Measurements from ENCODE around the gene APBB2.

APBB2 gene

DNA sequence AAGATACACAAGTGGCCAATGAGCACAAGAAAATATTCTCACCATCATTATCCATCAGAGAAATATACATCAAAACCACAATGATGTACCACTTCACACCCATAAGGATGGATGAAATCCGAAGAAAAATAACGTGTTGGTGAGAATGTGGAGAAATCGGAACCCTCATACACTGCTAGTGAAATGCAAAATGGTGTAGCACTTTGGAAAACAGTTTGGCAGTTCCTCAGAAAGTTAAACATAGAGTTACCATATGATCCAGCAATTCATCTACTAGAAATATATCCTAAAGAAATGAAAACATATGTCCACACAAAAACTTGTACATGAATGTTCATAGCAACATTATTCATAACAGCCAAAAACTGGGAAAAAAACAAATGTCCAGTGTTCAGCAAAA is 18.5 kb upstream of the APBB2 start:
- CTCF ChIA-PET = interaction anchor here (0.8 kb wide), 1 partner anchor 11 kb away, joined by 3 read pairs; no protein-coding TSS in a partner anchor
- no peak for DNase-seq (ENCODE audit: extremely low spot score)
- POLR2A ChIA-PET = interaction anchor here (0.5 kb wide), 1 partner anchor 259 kb away, joined by 4 read pairs; no protein-coding TSS in a partner anchor
- no peak for TF ChIP-seq CTCF (IDR thresholded peaks at IDR 0.05; ENCODE audit: control extremely low read depth, extremely low read depth, low read depth, missing control alignments)

GRCh38 chr4:41232406-41232805 is 18.1 kb upstream of the APBB2 start:
- no peak for DNase-seq (ENCODE audit: extremely low spot score)
- POLR2A ChIA-PET = interaction anchor here (0.5 kb wide), 1 partner anchor 259 kb away, joined by 4 read pairs; no protein-coding TSS in a partner anchor
- TF ChIP-seq CTCF (IDR thresholded peaks at IDR 0.05; ENCODE audit: control extremely low read depth, extremely low read depth, low read depth, missing control alignments) = no peak
- CTCF ChIA-PET = no interaction called here

DNA sequence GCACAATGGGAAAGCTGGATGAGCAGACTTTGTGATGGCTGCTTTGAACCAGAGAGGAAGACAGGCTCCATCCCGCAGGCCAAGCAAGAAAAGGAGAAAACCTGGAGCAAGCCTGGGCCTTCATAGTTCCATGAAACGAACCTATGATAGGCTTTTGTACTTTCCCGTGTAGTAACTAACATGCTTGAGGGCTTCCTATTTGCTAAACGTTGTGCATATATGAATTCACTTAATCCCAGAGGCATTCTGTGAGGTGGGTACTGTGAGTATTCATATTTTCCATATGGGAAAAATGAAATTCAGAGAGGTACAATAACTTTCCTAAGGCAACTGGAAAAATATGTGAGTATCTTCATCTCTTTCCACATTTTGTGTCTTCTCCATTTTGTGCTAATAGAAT is 13.6 kb upstream of the APBB2 start:
- POLR2A ChIA-PET = interaction anchor here (0.6 kb wide), 1 partner anchor 607 kb away, joined by 6 read pairs; no protein-coding TSS in a partner anchor
- DNase-seq (ENCODE audit: extremely low spot score) = no peak
- TF ChIP-seq CTCF (IDR thresholded peaks at IDR 0.05; ENCODE audit: control extremely low read depth, extremely low read depth, low read depth, missing control alignments) = no peak
- CTCF ChIA-PET = no interaction called here

- POLR2A ChIA-PET = no interaction called here
- TF ChIP-seq CTCF (IDR thresholded peaks at IDR 0.05; ENCODE audit: control extremely low read depth, extremely low read depth, low read depth, missing control alignments) = no peak
- CTCF ChIA-PET = interaction anchor here (1.1 to 1.5 kb wide), 4 partner anchors 11 to 246 kb away, joined by 3 read pairs; no protein-coding TSS in a partner anchor
- DNase-seq (ENCODE audit: extremely low spot score) = no peak
Measured at GRCh38 chr4:41221850-41222645, 7.7 kb upstream of the APBB2 start.

DNA sequence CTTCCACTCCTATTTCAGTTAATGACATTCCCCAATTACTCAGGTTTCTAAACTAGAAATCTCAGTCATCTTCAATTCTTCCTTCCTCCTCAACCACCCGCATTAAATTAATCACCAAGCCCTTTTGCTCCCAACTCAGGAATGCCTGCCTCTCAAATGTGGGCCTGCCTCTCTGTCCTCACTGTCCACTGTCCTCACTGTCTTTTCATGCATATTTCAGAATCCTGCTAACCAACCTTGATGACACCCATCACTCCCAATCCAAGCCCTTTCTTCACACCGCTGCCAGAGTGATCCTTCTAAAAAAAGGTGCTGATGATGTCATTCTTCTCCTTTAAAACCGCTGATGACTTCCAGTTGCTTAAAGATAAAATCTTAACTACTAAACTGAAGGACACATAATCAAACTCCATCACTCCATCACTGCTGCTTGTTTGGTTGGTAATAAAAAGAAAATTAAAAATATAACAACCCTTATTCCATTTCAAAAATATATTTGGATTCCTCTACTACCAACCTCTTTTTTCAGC is 5.1 kb upstream of the APBB2 start:
- CTCF ChIA-PET = interaction anchor here (1.0 kb wide), 1 partner anchor 251 kb away, joined by 3 read pairs; no protein-coding TSS in a partner anchor
- POLR2A ChIA-PET = interaction anchor here (0.6 kb wide), 1 partner anchor 1217 kb away, joined by 3 read pairs; no protein-coding TSS in a partner anchor
- TF ChIP-seq CTCF (IDR thresholded peaks at IDR 0.05; ENCODE audit: control extremely low read depth, extremely low read depth, low read depth, missing control alignments) = no peak
- no peak for DNase-seq (ENCODE audit: extremely low spot score)

DNA sequence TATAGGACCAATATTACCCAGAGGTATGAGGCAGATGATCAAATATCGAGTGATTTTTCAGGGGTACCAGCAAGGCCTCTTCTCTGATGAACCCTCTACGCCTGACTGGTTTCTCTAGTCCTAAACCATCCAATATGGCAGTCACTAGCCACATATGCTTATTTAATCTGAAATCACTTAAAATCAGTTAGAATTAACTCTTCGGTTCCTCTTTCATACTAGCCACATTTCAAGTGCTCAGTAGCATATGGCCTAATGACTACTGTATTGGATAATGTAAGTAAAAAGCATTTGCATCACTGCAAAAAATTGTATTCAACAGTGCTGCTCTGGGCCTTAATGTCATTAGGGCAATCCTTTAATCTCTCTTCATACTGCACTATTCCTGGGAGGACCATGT is 4.4 kb upstream of the APBB2 start:
- POLR2A ChIA-PET = interaction anchor here (0.6 kb wide), 1 partner anchor 1216 kb away, joined by 3 read pairs; no protein-coding TSS in a partner anchor
- TF ChIP-seq CTCF (IDR thresholded peaks at IDR 0.05; ENCODE audit: control extremely low read depth, extremely low read depth, low read depth, missing control alignments) = no peak
- DNase-seq (ENCODE audit: extremely low spot score) = no peak
- CTCF ChIA-PET = interaction anchor here (0.8 to 1.4 kb wide), 4 partner anchors 10 to 242 kb away, joined by 3 to 5 read pairs (median 4); no protein-coding TSS in a partner anchor

Measured in GM10248 (cell line).